Stomach (tissue), 4 donors: ENCODE results near the gene GOLGA7B.

Experiments used
- CTCF ChIP-seq, 7 experiments: fragments of 450-650 bp in 4 of 7; fragments of 200-600 bp in 3 of 7; sonication (generic) in 3 of 7; IDR thresholded peaks; one replicate each; pipeline ENCODE4 v1.5.1; 2016 to 2019; ENCODE audit warnings: antibody characterized with exemption in 7 of 7, control low read depth in 2 of 7, mild to moderate bottlenecking in 1 of 7
- EP300 ChIP-seq: sonication (generic); formaldehyde crosslinking; IDR thresholded peaks from one replicate; pipeline ENCODE4 v1.6.1; 2017; ENCODE audit warnings: antibody characterized with exemption
- POLR2A ChIP-seq, 4 donors: fragments of 450-650 bp; IDR thresholded peaks; one replicate each; pipeline ENCODE4 v1.6.1; 2016; ENCODE audit warnings: antibody characterized with exemption in 4 of 4, control low read depth in 2 of 4, mild to moderate bottlenecking in 1 of 4, moderate library complexity in 1 of 4
- POLR2AphosphoS5 ChIP-seq, 3 donors: sonication (generic); formaldehyde crosslinking; IDR thresholded peaks; one replicate each; pipeline ENCODE4 v1.6.1; 2016; ENCODE audit warnings: antibody characterized with exemption in 3 of 3

- no peak for TF ChIP-seq CTCF (IDR thresholded peaks at IDR 0.05)
- TF ChIP-seq POLR2AphosphoS5 (IDR thresholded peaks at IDR 0.05), result no peak
- TF ChIP-seq EP300, result no peak
- no peak for TF ChIP-seq POLR2A (IDR thresholded peaks at IDR 0.05)
Measured at GRCh38 chr10:97914171-97914836, 64.7 kb downstream of the GOLGA7B start.
